HG03432 (cell line): Measurements from ENCODE around the gene KLC4.
"Not testable (repeated sequence)": the region's sequence is repeated elsewhere in the genome, so short reads cannot be mapped to it uniquely, and the experiment has no call there.

Experiments used
- ATAC-seq: cut with Tn5 transposase; IDR thresholded peaks from one replicate; pipeline ENCODE4 v1.9.1; 2021; ENCODE audit warnings: mild to moderate bottlenecking, moderate library complexity; ENCODE audit not compliant: unreplicated experiment

KLC4 gene

DNA sequence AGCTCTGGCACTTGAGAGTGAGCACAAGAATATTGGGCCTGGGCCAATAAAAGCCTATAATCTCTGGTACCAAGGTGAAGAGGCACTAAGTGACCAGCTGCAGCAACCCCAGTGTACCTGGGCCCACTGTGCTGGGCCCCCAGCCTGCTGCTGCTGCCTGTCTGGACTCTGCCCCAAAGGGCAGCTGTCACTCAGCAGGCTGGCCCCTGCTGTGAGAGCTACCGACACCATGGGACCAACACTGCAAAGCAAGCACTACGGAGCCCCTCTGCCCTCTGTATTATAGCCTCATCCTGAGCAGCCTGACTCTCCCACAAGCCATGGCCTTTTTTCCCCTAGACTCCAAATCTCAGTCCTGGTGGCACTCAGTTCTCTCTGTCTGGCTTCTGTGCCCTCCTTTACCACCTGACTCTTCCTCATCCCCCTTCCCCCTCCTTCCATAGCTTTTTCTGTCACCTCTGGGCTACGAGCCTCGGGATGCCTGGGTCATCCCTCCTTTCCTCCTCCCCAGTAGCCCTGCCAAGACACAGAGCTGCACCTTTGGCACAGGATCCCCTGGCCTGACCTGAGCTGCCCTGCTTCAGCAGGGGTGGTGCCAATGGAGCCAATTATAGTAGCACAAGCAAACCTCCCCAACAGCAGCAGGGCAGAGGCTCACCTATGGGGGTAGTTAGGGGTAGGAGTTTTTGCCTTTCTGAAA, 23.8 kb upstream of the KLC4 start:
- no peak for ATAC-seq

DNA sequence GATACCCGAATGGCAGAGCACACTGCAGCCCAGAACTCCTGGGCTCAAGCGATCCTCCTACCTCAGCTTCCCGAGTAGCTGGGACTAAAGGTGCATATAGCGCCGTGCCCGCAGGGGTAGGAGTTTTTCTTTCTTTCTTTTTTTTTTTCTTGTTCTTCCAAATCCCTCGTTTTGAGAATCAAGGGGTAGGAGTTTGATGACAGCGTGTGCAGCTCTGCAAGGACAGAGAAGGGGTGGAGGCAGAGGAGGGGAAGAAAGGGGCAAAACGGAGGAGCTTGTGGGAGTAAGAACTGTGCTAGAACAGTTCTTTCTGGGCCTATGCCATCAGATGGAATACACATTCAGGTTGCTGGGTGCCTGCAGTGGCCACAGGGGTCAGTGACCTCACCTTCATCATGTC, 22.7 kb upstream of the KLC4 start:
- no peak for ATAC-seq

DNA sequence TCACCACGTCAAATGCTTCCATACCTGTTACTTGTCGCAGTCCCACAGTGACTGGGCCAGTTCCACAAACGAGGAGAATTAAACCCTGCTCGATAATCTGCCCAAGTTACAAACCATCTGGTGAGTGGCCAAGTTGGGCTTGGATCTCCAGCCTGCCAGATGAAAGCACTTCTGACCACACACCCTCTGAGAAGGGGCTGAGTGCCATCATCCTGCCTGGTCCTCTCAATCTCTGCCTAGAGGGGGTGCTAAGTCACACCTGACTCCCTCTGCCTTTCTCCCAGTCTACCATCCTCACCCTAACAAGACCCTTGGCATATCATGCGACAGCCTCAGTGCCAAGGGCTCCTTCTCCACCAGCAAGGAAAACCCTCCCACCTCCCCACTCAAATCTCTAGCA, 22.2 kb upstream of the KLC4 start:
- no peak for ATAC-seq

DNA sequence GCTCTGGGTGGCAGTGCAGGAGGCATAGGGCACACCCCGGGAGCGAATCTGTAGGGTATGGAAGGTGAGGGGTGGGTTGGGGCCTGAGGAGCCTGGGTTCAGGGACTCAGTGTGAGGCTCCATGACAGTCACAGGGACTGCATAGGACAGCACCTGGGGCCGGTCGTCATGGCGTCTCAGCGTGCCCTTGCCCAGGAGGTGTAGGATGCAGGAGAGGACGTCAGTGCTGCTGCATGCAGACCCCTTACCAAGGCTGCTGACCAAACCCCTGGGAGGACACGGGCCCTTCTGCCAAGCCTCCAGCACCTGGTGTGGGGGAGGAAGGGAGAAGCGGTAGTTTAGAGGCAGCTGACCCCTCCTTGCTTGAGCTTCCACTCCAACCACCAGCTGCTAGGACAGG, 21.7 kb upstream of the KLC4 start:
- no peak for ATAC-seq

DNA sequence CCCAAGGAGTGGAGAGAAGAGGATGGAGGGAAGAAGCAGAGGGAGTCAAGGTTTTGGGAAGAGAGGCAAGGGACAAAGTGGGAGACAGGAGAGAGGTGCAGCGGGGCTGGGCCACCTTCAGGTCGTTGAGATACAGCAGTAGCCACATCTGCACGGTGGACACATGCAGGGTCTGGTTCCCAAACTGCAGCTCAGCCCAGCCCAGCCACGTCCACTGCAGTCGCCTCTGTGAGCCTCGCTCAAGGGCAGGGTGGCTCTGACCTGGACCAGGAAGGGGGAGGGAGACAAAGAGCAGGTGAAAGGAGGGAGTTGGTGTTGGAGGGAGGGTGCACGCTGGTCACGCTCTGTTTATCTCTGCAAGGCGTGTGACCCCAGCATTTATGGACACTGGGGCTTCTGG, 20.7 kb upstream of the KLC4 start:
- no peak for ATAC-seq

DNA sequence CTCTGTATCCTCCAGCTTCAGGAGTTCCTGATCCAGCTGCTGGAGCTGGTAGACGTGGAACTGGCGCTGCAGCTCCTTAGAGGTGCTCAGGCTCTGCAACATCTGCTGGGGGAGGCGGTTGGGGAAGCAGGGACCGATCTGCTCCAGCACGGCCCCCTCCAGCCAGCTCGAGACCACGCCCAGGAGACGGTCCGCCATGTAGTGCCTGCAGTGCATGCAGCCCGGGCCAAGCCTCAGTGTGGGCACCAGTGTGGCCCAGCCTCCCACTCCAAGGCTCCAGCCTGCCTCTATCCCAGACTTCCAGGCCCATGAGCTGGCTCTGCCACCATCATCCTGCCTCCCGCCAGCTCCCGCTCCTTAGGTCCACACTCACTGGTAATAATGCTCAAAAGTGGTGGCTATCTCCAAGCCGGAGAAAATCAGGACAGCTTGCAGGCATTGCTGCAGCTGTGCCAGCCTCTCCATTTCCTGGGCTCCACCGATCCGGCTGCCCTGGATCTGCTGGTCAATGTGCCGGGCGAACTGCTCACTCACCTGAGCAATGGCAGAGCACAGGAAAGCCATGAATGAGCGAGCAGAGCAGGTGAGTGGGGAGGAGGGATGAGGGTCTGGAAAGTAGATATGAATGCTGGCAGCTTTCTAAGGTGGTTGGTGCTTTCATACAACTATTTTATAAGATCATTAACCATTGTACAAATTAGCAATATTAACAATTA, 18.7 kb upstream of the KLC4 start:
- no peak for ATAC-seq

DNA sequence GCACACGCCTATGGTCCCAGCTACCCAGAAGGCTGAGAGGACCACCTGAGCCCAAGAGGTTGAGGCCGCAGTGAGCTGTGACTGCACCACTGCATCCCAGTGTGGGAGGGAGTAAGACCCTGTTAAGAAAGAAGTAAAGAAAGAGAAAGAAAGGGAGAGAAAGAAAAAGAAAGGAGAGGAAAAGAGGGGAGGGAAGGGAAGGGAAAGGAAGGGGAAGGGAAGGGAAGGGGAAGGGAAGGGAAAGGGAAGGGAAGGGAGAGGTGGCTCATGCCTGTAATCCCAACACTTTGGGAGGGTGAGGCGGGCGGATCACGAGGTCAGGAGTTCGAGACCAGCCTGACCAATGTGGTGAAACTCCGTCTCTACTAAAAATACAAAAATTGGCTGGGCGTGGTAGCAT, 18.0 kb upstream of the KLC4 start:
- ATAC-seq = not testable (repeated sequence)

DNA sequence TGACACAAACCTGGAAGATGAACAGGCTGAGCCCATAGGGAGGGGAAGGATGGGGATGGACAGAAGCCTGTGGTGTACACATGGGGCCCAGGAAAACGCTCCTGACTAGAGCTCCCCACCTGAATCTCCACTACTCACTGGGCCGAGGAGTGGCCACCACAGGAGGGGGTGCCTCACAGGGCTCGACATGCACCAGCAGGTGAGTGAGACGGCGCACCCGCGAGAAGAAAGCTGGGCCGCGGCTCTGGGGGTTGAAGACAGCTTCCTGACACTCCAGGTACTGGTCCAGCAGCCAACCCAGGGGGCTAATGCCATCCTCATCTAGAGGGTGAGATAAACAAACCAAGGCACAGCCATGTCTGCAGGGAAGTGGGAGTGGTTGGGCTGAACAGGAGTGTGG, 16.1 kb upstream of the KLC4 start:
- ATAC-seq = no peak

DNA sequence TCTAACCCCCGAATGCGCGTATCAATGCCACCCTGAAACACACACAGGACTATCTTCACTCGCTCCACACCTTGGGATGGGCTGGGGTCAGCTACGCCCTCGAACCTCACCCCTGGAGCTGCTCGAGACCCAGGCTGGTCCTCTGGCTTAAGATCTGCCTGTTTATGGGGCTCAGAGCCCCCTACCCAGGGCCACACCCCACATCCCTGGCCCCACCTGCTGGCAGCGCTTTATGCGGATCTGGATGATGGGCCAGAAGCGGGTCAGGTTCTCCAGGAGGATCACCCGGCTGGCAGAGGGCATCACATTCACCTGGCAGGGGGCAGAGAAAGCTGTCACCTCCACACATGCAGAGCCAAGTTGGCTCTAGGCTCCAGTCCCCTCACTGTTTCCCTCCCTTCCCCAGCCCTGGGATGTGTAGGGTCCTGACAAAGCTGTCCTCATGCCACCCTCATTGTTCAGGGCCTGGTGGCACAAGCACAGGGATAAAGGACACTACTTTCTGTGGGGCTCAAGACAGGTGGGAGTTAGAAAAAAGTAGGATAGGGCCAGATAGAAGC, 14.0 kb upstream of the KLC4 start:
- ATAC-seq = no peak

DNA sequence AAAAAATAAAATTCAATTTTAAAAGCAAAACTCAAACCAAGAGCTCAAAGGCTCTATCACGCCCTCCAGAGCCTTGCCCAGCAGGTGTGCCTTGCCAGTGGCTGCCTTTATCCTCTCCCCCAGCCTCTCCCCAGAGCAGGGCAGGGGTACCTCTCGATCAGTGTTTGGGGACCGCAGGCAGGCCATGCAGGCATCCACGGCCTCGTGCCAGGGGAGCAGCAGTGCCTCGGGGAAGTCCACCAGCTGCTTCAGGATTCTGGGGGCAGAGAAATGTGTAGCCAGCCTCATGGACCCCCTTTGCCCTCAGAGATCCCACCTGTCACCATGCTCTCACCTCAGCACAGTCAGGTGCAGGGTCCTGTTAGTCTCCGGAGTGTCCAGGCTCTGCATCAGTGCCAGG, 11.4 kb upstream of the KLC4 start:
- ATAC-seq = no peak

DNA sequence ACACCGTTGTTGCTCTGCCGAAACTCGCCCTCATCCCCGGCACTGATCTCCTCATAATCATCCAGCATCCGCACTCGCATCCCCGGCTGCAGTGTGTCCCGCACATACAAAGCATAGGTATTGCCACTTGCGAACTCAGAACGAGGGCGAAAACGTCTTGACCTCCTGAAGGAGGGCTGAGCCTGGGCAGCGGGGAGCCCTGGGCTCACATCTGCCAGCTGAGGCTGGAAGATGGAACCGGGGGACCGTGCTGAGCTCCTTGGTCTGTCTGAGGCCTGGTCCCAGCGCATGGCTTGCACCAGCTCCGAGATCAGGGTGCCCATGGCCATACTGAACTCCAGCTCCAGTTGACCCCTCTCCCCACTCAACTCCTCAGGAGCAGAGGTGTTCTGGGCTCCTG, 8.4 kb upstream of the KLC4 start:
- ATAC-seq = no peak

DNA sequence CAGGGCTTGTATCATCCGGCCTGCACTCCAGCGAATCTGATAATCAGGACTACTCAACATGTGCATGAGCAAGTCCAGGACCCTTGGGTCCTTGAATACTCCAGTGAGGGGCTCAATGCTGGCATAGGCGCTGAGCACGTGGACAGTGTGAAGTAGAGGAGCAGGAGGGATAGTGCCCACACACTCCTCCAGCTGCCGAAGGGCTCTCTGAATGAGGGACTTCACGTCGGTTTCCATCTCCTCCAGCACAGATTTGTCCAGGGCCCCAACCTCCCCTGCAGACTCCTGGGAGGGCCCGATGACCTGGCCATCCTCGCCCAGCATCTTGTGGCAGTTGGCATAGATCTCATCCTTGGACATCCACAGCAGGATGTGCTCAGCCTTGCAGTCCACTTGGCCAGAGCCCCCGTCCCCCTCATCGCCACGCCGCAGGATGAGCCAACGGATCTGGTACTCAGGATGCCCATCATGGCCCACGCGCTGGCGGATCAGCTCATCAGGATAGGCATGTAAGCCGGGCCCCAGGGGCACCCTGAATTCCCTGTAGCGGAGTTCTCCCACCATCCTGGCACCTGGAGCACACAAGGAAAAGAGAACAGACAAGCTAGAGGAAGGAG, 7.1 kb upstream of the KLC4 start:
- ATAC-seq = no peak

DNA sequence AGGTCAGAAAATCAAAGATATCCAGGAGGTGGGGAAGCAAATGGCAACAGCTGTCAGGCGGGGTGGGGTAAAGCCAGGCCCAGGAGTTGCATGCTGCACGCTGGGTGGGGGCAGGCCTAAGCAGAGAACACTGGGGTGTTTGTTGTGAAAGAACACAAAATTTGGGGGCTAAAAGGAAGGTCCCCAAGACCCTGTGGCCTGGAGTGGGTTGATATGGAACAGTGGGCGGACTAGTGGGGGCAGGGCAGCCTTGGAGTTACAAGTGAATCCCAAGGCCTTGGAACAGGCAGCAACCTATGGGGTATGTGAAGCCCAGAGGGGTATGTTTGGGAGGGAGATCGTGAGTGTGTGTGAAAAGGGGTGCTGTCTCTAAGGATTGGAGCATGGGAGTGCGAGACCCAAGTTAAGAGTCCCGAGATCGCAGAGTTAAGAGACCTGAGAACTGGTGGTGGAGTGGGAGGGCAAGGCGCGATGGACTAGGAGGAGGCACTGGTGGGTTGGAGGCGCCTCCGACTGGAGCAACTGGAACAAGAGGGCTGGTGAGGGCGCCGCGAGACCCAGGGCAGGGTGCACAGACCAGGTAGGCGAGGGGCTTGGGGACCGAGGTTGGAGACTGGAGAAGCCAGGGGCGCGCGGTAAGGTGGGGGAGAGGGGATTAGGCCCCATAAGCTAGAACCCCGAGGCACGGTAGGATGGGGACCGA, 6.4 kb upstream of the KLC4 start:
- peak; percentile 27 for ATAC-seq

DNA sequence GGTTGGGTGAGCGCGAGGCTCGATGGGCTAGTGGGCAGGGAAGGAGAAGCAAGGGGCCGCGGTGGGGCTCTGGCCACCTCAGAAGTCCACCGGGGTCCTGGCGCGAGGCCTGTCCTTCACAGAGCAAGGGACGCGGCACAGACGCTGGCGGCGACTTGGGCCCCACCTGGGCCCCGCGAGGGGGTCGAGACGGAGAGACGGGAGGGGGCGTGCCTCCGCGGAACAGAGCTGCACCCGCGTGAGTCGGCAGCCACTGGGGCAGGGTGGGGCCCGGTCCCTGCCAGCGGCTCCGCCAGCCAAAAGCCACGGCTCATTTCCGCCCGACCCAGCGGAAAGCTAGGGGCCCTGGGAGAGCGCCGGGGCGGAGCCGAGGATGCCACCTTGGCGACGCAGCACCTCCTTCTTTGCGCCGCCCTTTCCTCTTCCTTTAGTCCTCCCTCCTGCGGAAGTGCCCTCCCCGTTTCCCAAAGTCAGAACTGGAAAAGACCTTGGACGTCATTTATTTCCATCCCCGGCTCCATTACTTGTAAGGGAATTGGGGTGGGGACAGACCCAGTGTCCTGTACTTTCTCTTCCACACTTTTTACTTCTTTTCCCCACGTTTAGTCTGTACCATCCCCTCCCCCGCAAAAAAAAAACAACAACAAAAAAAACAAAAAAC, 5.8 kb upstream of the KLC4 start, which contains the start of gene CUL7:
Gene CUL7, minus strand, starts transcription at position 307 of the 661 bp plus-strand sequence. CDS start 1,063 bp downstream, outside the sequence.
- peak; percentile 93 for ATAC-seq

DNA sequence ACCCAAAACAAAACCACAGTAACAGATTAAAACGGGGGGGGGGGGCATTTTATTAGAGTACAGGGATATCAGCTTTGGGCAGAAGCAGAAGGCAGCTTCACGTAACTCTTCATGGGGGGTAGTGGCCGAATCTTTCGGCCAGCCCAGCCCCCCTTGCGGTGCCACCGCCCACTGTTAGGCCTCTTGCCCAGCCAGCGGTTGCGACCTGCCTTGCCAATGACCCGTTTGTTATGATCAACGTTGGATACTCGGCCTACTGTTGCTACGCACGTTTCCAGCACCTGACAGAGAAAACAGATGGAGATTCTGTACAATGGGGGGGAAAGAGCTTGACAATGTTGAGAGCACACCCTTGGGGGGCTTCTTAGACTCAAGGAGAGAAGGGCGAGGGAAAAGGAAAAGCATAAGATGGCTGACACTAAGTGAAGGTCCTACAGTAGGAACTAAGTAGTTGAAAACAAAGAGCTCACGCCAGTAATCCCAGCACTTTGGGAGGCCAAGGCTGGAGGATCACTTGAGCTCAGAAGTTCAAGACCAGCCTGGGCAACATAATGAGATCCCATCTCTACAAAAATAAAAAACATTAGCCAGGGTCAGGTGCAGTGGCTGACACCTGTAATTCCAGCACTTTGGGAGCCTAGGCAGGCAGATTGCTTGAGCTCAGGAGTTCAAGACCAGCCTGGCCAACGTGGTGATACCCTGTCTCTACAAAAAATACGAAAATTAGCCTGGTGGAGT, 5.1 kb upstream of the KLC4 start:
- ATAC-seq = no peak

DNA sequence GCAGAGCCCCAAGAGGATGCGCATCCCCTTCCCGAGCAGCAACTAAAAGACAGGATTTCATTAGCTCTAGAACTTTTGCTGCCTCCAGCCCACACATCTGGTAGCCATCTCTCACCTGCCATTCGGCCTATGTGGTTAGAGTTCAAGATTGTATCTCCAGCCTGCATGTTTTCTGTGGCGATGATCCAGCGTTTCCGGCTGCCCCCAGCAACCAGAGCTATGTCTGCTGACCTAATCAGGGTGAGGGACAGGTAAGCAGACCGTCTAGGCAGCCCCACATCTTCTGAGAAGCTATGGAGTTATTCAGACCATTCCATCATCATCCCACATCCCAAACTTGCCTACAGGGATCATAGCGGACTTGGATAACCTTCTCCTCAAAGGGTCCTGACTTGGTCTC, 3.5 kb upstream of the KLC4 start:
- ATAC-seq = no peak

DNA sequence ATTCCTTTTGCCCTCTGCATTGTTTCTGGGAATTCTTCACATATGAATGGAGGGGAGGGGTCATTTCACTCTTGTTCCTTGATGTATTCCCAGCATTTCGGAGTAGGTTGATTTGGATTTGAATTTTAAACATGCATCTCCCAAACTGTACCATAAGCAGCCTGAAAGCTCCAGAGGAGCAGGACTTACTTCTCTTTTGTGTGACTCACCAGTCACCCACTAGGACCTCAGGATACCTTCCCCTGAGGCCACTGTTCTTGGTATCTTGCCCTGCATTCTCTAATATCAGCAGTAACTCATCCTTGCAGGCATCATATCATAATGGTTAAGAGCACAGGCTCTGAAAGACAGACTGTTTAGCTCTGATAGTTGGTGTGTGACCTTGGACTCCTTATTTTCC, 900 bp upstream of the KLC4 start:
- ATAC-seq = no peak

DNA sequence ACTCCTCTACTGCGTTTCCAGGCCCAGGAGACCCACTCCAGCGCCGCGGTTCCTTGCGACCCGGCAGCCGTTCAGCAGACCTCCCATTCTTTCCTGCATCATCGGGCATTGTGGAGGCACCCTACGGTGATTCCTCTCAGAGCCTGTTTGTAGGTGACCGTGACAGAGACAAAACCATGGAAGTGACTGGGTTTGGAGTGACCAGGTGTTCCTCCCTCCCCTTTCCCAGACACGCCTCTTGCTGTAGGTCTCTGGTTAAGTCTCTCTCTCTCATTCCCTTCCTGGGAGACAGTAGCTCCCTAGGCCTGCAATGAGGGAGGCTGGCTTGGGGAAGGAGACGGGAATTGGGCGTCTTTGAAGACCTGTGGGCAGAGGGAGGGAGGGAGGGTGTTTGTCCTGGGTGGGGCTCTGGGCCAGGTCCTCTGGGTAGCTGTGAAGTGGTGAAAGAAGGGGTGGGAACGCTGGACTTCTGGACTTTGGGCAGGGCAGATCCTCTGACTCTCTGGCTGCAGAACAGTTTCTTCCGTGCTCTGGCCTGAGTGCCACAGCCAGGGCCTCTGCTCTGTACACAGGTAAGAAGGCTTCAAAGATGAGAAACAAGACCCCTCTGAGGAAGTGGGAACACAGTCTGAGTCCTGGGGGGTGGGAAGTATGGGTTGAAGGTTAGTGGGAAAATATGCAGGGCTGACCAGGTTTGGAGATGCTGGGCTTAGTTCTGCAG, 763 bp downstream of the KLC4 start:
- ATAC-seq = no peak
